ENCODE results near the gene SCGB1D2.

DNA sequence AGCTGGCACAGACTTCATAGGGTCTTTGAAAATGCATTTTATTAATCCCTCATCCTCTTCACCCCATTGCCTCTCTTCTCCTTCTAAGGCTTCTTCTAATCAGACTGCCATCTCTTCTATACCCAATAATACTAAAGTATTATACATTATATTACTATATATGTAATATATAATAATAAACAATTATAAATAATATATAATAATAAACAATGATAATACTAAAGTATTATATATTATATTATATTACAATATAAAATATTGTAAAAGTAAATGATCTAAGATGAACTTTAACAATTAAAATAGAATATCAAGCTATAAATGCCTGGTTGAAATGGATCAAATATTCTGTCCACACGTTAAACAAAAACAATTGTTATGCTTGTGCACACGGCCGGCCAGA, 20.5 kb upstream of the SCGB1D2 start:
- TF ChIP-seq, protein P1, sequence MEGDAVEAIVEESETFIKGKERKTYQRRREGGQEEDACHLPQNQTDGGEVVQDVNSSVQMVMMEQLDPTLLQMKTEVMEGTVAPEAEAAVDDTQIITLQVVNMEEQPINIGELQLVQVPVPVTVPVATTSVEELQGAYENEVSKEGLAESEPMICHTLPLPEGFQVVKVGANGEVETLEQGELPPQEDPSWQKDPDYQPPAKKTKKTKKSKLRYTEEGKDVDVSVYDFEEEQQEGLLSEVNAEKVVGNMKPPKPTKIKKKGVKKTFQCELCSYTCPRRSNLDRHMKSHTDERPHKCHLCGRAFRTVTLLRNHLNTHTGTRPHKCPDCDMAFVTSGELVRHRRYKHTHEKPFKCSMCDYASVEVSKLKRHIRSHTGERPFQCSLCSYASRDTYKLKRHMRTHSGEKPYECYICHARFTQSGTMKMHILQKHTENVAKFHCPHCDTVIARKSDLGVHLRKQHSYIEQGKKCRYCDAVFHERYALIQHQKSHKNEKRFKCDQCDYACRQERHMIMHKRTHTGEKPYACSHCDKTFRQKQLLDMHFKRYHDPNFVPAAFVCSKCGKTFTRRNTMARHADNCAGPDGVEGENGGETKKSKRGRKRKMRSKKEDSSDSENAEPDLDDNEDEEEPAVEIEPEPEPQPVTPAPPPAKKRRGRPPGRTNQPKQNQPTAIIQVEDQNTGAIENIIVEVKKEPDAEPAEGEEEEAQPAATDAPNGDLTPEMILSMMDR (conservative IDR thresholded peaks at IDR 0.05; ENCODE audit: low read depth, low read length): no peak
- TF ChIP-seq POLR2A (IDR thresholded peaks at IDR 0.05; ENCODE audit: low read depth, low read length) (no peak), CHD1 (IDR thresholded peaks at IDR 0.05; ENCODE audit: low read depth, low read length) (no peak), CEBPB (IDR thresholded peaks at IDR 0.05; ENCODE audit: low read depth, low read length) (no peak)

Measured in IMR-90 (cell line).